Upper lobe of left lung (tissue), 4 donors: ENCODE measurements around the gene CIITA.

Experiments used
- EP300 ChIP-seq, 4 donors: sonication (generic); formaldehyde crosslinking; IDR thresholded peaks; one replicate each; pipeline ENCODE4 v1.5.1; 2017; ENCODE audit warnings: antibody characterized with exemption in 4 of 4, control low read depth in 2 of 4
- POLR2A ChIP-seq, 4 donors: fragments of 450-650 bp; IDR thresholded peaks; one replicate each; pipeline ENCODE4 v1.5.1; 2016 to 2017; ENCODE audit warnings: antibody characterized with exemption in 4 of 4, mild to moderate bottlenecking in 2 of 4
- POLR2AphosphoS5 ChIP-seq, 2 donors: sonication (generic); formaldehyde crosslinking; IDR thresholded peaks; one replicate each; pipeline ENCODE4 v1.5.1; 2017; ENCODE audit warnings: antibody characterized with exemption in 2 of 2
- TF ChIP-seq, protein P1 (sequence below), 6 experiments: fragments of 450-650 bp in 4 of 6; fragments of 200-600 bp in 2 of 6; sonication (generic) in 2 of 6; IDR thresholded peaks; one replicate each; pipeline ENCODE4 v1.5.1; 2016 to 2019; ENCODE audit warnings: antibody characterized with exemption in 6 of 6

GRCh38 chr16:10828851-10829366 is 48.1 kb upstream of the CIITA start:
- TF ChIP-seq, protein P1, sequence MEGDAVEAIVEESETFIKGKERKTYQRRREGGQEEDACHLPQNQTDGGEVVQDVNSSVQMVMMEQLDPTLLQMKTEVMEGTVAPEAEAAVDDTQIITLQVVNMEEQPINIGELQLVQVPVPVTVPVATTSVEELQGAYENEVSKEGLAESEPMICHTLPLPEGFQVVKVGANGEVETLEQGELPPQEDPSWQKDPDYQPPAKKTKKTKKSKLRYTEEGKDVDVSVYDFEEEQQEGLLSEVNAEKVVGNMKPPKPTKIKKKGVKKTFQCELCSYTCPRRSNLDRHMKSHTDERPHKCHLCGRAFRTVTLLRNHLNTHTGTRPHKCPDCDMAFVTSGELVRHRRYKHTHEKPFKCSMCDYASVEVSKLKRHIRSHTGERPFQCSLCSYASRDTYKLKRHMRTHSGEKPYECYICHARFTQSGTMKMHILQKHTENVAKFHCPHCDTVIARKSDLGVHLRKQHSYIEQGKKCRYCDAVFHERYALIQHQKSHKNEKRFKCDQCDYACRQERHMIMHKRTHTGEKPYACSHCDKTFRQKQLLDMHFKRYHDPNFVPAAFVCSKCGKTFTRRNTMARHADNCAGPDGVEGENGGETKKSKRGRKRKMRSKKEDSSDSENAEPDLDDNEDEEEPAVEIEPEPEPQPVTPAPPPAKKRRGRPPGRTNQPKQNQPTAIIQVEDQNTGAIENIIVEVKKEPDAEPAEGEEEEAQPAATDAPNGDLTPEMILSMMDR (IDR thresholded peaks at IDR 0.05) = no peak
- TF ChIP-seq POLR2A (IDR thresholded peaks at IDR 0.05) (peak in 2 of 4 donors; percentile 24 to 67), EP300 (IDR thresholded peaks at IDR 0.05) (peak in 3 of 4 donors; percentile 70 to 99 (median 96)), POLR2AphosphoS5 (IDR thresholded peaks at IDR 0.05) (peak; percentile 94 to 99)
